Endometrial microvascular endothelial cells (primary cell): ENCODE measurements around the gene SRGAP1. TPM values are rescaled to one million over a fixed set of nuclear protein-coding genes. Genes with fewer than 3 reads are reported as not detected.
"Not testable (repeated sequence)": the region's sequence is repeated elsewhere in the genome, so short reads cannot be mapped to it uniquely, and the experiment has no call there.

Source experiments
- in situ Hi-C: cut with HindIII; loops from 2 replicates; pipeline ENCODE4 v1.10.0; 2017; ENCODE audit warnings: low sequenced_read_pairs, low pct_unique_long_range_greater_than_20kb; ENCODE audit errors: inconsistent ontology term
- total RNA-seq: library from RNA; depleted of rRNA; stranded (reverse); fragments of >200 nt; gene quantifications from one replicate; pipeline ENCODE4 v1.2.3, GENCODE V29; 2015; ENCODE audit errors: inconsistent ontology term

Gene SRGAP1
- total RNA-seq, 1 donor from 2014 or later: 8.4 TPM

DNA sequence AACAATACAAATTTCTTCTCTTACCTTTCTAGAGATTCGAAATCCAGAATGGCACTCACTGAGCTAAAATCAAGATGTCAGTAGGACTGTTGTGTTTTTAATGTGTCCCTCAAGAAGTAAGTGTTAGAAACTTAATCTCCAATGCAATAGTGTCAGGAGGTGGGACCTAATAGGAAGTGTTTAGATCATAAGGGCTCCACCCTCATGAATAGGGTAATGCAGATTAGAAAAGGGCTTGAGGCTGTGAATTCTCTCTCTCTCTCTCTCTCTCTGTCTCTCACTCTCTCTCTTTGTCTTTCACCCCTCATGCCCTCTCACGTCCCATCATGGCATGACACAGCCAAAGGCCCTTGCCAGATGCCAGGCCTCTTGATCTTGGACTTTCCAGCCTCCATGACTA, 15.6 kb upstream of the SRGAP1 start:
- in situ Hi-C loops: no loop called here

DNA sequence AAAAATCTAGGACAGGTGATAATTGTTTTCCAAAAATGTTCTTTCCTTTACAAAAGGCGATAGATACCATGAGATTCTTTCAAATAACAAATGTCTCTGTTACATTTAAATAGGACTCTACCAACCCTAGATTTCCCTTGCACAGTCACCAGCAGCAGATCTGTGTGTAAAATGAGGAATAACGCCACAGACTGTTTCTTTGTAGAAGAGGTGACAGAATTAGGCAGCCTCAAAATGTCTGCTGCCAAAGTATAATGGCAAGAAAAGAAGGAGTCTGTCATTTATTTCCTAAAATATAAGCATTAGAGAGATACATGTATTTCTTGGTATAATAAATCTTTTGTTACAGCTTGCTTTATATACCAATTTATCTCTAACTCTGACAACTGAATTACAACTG, 8.5 kb upstream of the SRGAP1 start:
- in situ Hi-C loops: no loop called here

DNA sequence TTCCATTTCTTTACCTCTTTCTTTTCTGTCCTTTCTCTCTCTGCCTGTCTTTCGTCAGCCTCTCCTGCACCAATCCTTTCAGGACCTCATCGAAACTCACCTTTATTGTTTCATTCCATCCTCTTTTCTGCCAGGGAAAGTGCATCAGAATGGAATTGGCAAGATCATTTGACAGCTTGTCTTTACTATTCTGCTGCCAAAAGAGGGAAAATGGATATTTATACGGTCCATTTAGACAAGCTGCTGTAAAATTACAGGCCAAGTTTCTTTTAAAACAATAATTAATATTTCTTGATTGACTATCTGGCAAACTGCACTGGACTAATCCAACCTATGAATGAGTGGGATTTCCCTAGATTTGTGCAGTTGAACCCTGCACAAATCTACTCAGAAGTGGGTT, 7.6 kb upstream of the SRGAP1 start:
- in situ Hi-C loops: no loop called here

DNA sequence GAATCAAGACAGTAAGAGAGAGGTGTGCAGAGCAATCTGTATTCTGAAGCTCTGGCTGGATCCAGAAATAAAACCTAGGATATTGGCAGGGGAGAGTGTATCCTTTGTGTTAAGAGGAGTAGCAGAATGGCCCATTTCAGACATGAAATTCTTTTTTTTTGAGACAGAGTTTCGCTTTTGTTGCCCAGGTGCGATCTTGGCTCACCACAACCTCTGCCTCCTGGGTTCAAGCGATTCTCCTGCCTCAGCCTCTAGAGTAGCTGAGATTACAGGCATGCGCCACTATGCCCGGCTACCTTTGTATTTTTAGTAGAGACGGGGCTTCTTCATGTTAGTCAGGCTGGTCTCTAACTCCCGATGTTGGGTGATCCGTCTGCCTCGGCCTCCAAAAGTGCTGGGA, 6.1 kb upstream of the SRGAP1 start:
- in situ Hi-C loops: no loop called here

DNA sequence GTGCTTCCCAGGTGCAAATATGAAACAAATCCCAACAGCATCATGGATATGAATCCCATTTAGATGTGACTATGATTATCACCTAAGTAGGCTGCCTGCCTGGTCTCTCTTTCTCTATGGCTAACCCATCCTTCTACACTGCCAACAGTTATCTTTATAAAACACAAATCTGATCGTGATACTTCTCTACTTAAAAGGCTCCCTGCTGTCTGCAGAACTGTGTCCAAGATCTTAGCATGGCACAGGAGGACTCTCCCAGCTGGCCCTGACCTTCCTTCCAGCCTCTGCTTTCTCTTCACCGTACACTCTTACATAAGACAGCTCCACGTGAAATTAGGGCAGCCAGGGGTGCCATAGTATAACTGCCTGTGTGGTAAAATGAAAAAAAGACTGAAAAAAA, 3.5 kb upstream of the SRGAP1 start:
- in situ Hi-C loops: no loop called here

DNA sequence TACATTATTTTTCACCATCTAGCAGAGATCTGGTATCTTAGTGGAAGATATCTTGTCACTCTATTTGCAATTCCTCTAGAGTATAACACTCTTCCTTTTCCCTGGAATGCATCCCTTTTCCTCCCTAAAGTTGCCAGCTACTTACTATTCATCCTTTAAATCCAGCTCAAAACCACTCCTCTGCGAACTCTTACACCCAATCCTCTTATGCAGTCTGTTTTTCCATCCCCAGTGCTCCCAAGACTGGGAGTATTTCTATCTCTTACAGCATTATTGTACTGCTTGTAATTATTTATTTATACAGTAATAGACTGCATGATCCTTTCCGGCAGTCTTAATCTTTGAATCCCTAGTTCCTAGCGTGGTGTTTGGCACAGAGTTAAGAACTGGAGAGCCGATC, 2.9 kb upstream of the SRGAP1 start:
- in situ Hi-C loops: no loop called here

DNA sequence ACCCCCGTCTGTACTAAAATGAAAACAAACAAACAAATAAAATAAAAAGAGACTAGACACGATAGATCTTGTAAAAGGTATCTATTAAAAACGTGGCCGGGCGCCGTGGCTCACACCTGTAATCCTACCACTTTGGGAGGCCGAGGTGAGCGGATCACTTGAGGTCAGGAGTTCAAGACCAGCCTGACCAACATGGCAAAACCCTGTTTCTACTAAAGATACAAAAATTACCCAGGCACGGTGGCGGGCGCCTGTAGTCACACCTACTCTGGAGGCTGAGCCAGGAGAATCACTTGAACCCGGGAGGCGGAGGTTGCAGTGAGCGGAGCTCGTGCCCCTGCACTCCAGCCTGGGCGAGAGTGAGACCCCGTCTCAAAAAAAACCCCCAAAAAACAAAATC, 1.8 kb upstream of the SRGAP1 start:
- in situ Hi-C loops: not testable (repeated sequence)

DNA sequence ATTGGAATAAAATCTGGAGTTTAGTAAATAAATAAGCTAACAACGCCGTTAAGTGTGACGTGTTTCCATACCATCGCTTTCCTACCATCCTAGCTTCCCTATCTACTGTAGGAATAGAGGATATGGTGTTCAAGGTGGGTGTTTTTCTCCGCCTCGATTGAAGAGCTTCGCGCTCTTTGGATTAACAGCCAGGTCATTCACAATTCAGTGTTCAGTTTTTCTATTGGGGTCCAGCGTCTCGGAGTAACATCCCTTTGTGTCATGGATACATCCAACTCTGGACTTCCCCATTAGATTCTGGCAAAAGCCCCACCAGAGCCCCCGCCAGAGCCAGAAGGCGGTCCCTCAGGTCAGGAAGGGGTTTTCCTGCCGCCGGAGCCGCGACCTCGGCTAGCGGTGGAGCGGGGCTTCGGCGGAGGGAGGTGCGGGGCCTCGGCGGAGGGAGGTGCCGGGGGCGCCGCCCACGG, 1.2 kb upstream of the SRGAP1 start:
- in situ Hi-C loops: no loop called here

DNA sequence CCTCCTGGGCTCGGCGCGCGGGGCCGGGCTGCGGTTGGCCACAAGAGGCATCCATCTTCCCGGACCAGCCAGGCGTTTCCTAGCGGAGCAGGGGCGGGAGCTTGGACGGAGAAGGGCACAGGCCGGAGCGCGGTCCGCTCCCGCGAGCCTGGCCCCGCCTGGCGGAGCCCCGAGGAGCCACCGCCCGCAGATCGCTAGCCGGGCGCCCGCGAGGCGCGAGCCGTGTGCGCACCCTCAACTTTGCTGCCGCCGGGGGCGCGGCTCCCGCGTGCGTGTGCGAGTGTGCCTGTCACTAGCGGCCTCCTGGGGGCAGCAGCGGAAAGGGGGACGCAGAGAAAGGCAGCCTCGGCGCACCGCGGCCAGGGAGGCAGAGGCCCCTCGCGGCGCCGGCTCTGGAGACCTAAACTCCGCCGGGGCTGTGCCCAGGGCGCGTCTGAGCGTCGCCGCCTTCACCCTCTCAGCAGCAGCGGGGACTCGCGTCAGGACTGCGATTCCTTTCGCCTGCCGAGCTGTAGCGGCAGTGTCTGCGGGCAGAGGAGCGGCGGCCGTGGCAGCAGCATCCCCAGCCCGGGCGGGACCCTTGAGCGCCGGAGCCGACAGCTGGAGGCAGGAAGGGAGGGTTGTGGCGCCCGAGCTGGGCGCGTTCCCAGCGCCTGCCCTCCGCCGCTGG, 644 bp upstream of the SRGAP1 start:
- in situ Hi-C loops: no loop called here

DNA sequence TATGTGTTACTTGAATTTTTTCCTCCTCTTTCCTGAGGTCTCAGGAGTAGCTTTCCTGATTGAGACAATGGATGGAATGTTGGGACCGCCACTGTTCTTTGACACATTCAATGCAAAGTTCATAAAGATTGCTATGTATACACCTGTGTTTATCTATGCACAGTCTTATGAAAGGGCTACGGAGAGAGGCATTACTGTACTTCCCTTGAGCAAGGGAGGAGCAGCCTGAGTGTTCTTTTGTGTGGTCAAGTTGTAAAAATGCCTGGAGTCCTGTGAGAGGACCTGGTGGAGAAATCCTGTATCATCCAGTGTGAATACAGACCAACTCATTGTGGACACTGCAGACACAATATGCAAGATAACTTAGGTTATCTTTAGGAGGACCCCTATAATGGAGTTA, 1.2 kb downstream of the SRGAP1 start:
- in situ Hi-C loops: no loop called here

DNA sequence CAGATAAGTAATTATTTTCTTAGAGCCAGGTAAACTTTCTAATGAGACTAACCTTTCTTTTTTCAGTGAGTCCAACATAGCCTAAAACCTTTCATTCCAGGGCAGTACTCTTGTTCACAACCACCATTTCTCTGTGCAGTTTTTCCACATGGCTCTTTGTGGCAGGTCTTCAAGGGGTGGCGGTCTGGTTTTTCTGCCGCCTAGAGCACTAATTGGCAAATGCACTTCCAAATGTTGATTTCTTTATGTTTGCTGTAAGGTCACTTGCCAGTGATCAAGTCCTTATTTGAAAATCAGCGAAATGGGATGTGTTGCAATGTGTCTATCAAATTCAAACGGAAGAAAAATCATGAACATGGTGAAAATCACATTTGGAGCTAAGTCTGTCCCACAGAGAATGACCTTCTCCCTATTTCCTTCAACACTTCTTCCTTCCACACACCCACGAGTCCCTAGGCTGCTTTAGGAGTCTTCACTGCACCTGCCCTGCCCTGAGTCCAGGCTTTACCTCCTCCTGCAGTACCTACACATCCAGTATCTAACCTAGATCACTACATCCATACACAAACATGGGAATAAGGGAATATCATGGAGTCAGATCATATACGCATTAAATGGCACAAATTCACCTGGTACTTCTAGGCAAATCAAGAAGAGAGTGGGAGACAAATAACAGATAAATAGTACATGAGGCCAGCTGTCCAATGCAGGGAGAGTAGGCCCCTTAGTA, 1.9 kb downstream of the SRGAP1 start:
- in situ Hi-C loops: no loop called here

DNA sequence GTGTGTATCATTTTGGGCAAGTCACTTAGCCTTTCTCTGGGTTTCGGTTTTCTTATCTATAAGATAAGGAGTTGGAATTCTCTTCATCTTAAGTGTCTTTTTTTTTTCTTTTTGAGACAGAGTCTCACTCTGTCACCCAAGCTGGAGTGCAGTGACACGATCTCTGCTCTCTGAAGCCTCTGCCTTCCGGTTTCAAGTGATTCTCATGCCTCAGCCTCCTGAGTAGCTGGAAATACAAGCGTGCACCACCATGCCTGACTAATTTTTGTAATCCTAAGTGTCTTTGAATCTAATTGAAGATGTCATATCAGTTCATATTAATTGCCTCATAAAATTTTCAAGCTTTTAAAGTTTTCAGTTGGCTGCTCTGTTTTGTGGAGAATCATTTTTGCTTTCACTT, 4.0 kb downstream of the SRGAP1 start:
- in situ Hi-C loops: no loop called here

DNA sequence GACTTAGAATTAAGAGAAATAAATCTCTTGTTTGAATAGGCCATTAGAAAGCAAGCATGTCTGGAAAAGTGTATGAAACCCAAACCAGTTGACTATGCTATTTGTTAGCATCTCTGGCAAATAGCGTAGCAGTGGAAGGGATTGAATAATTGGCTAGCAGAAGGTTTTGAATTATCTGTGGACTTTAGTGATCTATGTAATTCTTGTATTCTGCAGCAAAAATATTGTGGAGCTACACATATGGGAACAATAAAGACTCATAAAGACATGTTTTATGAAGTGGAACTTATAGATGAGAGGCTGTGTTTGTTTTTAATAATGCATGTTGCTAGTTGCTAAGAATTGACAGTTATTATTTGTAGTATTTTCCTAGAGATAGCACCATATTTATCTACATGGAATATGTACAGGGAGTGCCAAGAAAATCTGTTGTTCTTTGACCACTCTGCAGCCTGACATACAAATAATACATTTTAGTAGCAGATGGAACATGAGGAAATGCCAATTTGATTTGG, 4.7 kb downstream of the SRGAP1 start:
- in situ Hi-C loops: no loop called here

DNA sequence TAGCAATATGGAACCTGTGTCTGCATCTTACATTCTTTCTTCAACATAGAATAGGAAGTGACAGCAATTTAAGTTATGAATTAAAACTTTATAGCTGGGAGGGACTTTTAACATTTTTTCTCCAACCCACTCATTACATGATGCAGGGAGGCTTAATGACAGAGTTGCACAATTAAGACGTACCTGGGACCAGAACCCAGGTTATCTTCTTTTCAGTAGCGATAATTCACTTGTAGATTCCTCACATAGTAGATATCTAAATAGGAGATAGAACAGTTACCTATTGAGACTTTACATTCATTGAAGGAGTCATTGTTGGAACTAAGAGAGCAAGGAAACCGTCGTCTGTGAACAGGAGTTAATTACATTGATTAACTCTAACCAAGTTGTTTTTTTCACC, 5.1 kb downstream of the SRGAP1 start:
- in situ Hi-C loops: no loop called here

DNA sequence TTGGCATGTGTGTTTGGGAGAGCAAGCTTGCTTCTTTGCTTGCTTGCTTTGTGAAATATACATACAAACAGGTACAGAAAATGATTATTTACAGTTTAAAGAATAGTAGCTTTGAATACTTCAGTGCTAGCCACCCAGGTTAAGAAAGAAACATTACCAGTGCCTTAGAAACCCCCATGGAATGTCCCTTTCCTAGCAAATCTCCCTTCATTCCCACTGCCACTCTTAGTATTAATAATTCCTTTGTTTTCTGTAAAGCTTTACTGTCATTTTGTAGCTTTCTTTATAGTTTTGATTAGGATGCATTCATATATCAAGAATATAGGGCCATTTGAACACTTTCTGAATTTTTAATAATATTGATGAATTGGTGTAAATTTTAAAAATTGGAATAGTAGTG, 9.5 kb downstream of the SRGAP1 start:
- in situ Hi-C loops: no loop called here

DNA sequence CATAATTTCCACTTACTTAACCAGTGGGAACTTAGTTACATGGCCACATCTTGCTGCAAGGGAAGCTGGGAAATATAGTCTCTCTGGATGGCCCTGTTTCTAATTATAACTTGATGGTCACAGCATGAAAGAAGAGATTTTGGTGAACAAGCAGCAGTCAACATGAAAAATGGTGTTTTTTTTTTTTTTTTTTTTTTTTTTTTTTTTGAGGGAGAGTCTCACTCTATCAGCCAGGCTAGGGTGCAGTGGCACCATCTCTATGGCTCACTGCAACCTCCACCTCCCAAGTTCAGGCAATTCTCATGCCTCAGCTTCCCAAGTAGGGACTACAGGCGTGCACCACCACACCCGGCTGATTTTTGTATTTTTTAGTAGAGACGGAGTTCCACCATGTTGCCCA, 10.8 kb downstream of the SRGAP1 start:
- in situ Hi-C loops: no loop called here

DNA sequence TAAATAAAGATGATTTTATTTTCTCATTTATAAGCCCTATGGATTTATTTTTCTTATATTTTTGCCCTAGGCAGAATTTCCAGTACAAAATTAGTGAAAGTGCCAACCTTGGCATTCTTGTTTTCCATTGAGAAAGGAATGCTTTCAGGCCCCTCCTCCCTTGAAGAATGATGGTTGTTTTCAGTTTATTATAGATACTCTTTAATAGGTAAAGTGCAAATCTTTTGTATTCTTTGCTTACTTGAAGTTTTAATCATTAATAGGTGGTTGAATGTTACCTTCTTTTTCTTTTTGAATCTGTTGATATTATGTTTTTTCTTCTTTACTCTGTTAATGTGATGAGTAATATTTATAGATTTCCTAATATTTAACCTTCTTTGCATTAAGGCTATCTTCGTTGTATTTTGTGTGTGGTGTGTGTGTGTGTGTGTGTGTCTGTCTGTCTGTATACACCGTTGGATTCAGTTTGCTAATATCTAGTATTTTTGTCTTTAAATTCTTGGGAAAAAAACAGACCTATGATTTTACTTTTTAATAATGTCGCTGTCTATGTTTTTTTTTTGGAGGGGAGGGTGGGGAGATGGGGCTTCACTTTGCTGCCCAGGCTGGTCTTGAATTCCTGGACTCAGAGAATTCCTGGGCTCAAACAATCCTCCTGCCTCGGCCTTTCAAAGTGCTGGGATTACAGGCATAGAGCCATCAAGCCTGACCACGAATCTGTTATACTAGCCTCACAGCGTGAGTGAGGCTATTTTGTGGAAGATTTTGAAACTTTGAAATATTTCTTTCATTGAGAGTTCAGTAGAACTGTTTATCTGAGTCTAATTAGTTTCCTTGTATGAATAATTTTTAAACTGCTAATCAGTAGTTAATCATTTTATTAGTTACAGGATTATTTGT, 13.5 kb downstream of the SRGAP1 start:
- in situ Hi-C loops: no loop called here

DNA sequence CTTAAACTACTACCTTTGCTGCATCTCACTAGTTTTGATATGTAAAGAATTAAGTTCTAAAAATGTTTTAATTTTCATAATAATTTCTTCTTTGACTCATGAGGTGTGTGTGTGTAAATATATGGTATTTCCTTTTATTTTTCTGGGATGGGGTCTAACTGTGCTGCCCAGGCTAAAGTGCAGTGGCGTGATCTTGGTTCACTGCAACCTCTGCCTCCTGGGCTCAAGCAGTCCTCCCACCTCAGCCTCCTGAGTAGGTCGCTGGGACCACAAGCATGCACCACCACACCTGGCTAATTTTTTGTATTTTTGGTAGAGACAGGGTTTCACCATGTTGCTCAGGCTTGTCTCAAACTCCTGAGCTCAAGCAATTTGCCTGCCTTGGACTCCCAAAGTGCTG, 15.4 kb downstream of the SRGAP1 start:
- in situ Hi-C loops: not testable (repeated sequence)

DNA sequence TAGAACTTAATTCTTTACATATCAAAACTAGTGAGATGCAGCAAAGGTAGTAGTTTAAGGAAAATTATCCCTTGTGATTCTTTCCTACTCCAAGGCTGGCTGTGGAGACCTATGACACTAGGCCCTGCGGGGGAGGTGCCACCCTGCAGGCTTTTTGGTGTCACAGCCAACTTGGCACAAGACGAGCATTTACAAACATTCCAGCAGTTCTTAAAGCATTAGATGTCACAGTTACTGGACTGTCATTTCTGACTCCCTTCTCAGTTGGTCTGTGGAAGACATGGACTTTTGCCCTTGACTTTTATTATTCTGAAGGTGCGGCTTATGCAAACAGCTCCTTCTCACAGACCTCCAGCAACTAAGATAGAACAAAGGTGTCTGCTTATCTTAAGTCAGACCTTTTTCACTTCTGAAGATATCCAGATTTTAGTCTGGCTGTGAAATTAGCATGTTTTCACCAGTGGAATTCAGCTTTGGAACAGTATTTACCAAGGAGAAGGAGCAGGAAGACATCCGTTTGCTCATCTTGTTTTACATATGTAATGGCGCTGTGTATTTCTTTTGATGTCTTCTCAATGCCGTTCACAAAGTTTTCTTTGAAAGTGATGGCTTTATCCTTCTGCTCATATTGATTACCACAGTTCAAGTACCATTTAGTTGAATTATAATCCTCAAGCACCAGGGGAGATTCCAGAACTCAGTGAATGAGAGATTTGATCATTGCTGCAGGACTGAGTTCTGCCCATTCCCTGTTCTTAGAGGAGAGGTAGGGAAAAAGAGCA, 17.9 kb downstream of the SRGAP1 start:
- in situ Hi-C loops: no loop called here
